Fibroblast of the conjunctiva (primary cell): ENCODE measurements around the gene AK1.

ENCODE experiments used
- DNase-seq: peaks from one replicate; pipeline ENCODE4 v3.0.0-alpha.2; 2010; ENCODE audit warnings: low read depth

AK1 gene

DNA sequence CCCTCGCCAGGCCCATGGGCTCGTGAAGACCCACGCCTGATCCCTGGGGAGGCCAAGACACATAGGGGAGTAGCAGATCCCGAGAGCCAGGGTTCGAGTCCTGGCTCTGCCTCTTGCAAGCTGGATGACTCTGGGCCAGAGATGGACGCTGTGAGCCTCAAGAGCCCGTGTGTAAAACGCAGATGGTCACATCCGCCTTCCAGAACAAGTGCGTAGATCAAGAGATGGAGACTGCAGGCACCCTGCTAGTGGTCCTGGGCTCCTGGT lies 31.1 kb upstream of the AK1 start:
- DNase-seq, result no peak

DNA sequence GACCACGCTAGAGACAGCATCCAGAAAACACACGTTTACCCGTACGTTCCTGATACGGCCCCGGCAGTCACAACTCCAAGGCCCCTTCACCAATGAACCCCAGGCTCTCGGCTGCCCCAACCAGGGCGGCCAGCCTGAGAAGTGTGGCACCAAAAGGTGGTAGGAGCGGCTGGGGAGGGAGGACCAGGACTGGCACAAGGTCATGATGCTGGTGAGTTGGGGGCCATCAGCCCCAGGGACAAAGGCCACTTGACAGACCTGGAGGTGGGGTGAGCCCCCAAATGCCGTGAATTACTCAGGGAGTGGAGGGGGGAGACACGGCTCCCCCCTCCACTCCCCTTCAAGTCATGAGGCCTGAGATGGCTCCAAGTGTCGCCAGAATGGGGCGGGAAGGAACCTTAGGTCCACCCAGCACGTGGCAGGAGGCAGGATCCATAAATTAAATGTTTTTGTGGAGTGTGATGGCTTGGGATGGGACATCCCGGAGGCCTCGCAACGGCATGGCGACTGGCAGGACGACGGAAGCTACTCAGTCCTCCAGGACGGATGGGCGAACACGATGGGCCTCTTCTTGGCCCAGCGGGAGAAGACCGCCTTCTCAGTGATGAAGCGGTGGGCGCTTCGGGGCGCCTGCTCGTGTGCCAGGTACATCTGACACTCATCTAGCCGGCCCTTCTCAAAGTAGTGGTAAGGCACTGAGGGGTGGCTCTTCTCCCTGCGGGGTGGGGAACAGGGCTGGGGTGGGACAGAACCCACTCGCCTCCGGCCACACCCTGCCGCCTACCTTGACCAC lies 30.6 kb upstream of the AK1 start:
- DNase-seq, result no peak

DNA sequence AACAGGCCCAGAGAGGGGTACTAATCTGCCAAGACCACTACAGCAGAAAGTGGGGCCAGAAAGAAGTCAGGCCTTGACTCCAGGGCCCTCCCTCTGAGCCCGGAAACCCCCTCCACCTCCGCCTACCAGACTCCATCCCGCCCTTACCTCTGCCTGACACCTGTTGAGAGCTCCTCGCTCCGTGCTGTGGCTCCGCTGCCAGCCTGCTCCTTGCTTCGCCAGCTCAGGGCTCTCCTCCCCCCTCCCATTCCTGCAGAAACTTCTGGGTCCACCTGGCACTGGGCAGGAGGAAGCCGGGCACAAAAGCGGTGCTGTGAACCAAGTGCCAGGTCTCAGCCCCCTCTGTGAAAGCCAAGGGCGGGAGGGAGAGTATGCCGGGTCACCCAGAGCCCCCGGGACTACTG lies 28.3 kb upstream of the AK1 start:
- no peak for DNase-seq

DNA sequence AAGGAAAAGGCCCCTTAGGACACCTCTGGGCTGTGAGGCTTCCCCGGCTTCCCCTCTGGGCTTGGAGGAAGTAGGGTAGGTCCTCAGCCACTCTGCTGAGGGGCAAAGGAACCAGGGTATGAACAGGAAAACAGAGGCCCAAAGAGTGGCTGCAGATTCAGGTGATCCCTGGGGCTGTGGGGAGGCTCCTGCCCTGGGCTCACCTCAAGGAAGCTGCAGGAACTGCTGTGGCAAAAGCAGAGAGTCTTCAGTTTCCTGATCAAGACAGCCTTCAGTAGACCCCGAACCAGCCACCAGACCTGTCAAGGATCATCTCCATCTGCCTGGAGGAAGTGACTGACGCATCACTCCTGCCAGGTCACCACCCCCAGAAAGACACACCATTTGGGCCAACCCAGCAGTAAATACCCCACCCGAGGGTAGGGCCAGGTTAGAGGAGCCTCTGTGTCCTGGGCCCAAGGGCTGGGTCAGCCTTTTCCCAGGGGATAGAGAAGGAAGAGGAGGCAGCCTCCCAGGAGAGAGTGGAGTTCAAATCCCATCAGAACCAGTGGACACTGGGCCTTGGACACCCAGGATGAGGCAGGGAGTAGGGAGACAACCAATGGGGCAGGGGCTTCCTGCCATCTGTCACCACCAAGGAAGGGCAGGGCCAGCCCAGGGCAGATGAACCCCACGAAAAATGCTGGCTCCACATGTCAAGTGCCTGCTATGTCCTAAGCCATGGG lies 27.7 kb upstream of the AK1 start:
- DNase-seq, result no peak

DNA sequence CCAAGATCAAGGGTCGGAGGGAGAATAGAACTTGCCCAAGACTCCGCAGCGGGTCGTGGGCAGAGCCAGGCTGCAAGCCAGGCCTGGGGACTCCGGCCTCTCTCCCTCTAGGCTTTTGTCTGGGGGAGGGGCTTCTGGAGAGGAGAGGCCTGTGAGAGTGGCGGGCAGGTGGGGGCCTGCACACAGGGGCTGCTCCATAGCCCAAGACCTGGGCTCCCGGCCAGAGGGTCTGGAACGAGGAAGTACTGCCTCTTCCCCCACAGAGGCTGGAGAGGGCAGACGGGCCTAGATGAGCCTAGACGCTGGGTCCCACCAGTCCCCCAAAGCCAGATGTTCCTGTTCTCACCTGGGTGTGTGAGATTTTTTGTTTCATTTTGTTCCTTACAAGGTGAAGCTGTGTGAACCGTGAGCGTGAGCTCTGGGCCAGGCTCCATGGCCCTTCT lies 27.1 kb upstream of the AK1 start:
- DNase-seq, result no peak

DNA sequence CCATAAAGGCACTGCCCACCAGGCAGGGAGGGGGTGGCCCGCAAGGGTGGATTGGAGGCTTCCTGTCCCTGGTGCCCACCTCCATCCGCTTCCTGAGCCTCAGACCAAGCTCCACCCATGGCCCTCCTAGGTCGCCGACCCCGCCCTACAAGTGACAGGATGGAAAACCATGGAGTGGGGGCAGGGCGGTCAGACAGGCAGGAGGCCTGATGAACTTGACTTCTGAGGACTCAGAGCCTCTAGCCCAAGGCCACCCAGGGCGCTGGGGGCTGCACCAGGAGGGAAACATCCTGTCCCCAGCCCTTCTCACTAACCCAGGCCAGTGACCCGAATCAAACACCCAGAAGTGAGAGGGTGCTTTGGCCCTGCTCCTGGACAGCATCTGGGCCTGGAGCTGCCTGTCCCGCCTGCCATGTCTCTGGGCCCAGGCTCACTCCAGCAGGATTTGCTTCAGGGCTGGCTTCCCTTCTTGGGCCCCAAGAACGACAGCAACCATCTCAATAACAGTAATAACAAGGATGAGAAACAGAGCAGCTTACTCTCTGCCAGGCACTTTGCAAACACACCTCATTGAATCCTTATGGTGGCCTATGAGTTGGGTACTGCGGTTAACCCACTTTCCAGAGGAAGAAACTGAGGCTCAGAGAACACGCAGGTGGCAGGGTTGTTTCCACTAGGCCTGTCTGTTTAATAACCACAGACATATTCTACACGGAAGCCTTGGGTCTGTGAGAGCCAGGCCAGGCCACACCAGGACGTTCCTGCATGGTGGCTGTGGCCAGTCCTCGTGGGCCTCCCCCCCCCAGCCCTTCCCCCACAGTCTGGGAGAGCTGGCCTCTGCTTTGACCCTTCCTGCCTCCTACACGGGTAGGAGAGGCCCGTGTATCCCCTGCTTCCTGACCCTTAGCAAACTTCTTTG lies 26.3 kb upstream of the AK1 start:
- no peak for DNase-seq

DNA sequence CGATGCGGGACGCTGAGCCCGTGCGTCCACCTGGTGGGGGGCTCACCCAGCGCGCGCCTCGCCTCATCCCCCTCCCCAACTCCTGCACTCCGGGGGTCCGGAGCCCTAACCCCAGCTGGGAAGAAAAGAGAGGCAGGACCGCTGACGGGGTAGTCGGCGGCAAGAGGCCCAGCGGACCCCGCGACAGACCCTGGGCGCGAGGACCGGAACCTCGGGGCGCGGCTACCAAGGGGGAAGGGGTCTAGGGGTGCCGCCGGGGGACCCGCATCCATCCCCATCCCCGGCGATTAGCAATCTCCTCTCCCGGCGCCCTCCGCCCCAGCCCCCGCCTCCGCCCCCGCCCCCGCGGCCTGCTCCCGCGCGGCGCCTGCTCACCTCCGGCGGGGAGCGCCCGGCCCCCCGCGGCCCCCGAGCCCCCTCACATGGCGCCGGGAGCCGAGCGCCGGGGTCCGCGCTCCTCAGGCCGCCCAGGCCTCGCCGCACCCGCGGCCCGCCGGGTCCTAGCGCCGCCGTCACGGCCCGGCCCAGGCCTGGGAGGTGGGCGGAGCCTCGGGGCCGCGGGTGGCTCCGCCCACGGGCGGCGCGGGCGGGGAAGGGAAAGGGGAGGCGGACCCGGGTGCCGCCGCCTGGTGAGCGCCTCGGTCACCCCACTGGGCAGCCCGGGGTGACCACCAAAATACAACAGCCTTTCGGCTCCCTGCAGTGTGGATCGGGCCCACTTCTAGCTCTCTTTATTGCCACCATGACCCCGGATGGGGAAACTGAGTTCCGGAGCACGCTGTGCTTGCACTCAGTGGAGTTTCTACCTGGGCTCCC lies 21.9 kb upstream of the AK1 start, which contains the start of gene ST6GALNAC6:
Gene ST6GALNAC6, minus strand, starts transcription at position 476 of the 816 bp plus-strand sequence. CDS start 1,622 bp downstream, outside the sequence.
- peak; percentile 51 for DNase-seq

DNA sequence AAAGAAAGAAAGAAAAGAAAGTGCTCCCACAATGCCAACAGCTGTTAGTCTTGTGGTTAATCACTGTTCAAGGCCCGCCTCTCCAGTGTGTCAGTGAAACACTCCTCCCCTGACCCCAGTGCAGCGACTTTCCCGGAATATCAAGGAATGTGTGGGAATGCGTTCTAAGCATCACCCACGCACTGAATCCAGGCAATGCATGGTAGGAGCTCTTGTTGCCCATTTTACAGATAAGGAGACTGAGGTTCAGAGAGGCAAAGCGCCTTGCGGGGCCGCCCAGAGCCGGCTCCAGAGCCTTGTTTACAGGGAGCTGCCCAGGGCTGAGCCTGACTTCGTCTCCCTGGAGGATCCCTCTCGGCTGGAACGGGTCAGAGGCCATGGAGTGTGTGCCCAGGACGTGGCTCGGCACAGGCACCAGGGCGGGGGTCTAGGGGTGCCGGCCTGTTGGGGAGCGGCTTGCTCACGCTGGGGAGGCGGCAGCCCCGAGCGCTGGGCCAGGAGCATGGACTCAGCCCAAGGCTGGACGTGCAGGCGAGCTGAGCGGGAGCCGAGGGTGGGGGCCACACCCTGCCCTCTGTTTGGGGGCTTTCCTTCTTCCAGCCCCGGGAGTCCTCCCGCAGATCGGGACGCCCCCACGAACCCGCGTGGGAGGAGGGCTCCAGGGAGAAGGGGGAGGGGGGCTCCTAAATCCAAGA lies 21.1 kb upstream of the AK1 start:
- DNase-seq, result peak; percentile 53

DNA sequence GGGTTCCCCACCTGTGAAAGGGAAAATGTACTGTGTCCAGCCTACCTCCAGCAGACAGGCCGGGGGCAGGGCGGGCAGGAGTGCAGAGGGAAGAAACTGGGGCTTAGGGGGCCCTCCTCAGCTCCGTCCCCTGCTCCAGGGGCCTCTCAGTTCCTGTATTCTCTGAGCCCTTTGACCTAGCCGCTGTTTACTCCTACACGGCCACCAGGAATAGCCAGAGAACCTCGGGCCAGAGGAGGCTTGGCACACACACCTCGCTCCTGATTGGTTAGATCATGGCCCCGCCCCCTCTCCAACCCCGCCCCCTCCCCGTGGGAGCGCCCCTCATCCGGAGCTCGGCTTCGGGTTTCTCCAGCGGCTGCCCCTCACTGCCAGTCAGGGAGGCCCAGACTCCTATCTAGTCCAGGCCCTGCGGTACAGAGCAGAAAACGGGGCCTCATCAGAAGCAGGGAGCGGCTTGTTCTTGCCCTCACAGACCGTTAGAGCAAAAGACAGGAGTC lies 19.8 kb upstream of the AK1 start:
- DNase-seq, result peak; percentile 77

DNA sequence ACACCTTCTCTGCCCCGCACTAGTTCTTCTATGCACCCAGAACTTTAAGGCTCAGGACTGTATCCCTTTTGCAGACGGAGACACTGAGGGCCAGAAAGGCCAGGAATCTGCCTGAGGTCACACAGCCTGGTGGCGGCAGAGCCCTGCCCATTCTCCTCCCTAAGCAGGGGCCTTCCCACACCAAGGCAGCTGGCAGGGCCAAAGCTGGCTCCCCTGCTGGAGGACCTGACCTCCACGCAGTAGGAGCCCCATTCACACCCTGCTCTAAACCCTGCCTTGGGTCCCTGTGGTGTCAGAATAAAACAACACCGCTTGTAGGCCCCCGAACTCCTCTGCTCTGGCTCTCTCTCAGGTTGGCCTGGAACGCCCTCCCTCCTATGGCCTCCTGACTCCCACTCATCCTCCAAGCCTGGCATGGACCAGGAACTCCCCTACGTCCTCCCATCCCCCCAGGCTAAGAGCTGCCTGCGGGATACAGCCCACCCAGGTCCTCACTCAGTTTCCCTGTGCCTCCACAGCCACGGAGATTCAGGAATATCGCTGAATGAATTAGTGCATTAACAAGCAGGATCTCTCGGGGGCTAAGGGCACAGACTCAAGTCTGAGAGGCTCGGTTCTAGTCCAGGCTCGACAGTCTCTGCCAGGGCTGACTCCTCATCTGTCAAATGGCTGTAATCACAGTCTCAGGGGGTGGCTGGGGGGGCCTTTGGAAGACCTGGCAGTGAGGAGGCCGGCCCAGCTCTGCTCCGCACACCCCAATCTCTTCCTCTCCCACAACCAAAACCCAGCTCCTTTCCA lies 19.1 kb upstream of the AK1 start:
- no peak for DNase-seq

DNA sequence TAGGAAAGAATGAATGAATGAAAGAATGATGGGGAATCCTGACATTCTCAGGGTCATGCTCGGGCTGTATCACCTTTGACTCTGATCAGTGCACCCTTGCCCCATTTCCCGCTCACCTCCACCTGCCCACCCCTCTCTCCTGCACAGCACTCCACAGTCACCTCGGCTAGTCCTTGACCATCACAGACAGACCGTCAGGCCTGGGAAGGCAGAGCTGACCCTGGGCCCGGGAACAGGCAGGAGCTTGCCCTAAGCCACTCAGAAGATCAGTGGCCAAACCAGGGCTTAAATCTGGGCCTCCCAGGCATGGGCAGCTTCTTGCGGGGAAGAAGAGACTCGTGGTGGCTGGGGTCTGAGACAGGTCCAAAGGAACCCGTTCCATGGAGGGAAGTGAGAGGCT lies 18.3 kb upstream of the AK1 start:
- DNase-seq, result no peak

DNA sequence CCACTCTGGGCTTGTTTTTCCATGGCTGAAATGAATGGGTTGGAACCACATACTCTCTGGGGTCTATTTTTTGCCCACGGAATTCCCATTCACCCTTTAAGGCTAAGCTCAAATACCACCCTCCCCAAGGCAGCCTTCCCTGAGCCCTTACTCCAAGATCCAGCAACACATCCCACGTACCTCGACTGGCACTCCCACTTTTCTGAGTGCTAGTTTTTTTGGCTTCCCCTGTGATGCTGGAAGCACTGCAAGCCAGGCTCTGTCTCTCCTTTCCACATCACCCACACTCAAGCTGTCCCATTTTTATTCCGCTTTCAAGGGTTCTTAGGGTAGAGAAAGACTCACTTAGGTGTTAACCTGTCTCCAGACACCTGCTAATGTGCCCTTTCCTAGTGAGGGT lies 15.9 kb upstream of the AK1 start:
- DNase-seq, result no peak

DNA sequence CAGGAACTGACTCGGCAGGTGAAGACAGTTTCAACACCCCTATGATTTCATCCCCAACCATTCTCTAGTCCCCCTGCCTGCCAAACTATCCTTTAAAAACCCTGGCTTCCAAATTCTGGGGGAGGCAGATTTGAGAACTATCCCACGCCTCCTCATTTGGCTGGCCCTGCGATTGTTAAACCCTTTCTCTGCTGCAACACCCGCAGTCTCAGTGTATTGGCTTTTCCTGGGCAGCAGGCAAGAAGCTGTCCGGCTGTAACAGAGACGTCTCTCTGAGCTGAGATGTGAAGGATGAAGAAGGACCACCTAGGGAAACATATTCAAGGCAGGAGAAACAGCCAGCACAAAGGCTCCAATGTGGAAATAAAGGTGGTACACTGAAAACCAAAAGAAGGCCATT lies 15.4 kb upstream of the AK1 start:
- DNase-seq, result no peak

DNA sequence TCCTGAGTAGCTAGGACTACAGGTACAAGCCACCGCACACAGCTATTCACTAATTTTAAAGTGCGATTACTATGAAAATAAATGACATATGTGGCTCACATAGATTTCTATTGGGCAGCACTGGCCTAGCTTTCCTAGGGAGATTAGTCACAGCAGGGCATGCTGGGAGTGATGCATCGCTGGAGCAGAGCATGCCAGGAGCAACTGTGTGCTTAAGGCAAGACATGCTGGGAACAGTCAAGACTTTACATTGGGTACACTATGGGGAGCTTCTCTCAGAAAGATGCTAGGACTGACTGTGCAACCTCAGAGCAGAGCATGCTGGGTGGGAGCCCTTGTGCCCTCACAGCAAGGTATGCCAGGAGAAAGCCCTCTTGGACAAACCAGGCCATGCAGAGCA lies 12.6 kb upstream of the AK1 start:
- no peak for DNase-seq

DNA sequence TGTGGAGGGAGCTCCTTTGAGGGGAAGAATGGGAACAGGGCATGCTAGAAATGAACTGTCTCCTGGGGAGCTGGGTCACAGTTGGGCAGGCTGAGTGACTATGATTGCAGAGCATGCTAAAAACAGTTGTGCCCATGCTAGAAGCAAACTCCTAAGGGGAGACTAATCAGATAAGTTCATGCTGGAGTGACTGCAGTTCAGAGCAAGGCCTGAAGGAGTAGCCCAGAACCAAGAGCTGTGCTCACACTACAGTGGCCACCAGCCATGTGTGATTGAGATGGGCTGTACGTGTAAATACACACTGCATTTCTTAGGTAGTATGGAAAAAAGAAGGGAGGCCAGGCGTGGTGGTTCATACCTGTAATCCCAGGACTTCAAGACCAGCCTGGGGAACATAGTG lies 10.3 kb upstream of the AK1 start:
- no peak for DNase-seq

DNA sequence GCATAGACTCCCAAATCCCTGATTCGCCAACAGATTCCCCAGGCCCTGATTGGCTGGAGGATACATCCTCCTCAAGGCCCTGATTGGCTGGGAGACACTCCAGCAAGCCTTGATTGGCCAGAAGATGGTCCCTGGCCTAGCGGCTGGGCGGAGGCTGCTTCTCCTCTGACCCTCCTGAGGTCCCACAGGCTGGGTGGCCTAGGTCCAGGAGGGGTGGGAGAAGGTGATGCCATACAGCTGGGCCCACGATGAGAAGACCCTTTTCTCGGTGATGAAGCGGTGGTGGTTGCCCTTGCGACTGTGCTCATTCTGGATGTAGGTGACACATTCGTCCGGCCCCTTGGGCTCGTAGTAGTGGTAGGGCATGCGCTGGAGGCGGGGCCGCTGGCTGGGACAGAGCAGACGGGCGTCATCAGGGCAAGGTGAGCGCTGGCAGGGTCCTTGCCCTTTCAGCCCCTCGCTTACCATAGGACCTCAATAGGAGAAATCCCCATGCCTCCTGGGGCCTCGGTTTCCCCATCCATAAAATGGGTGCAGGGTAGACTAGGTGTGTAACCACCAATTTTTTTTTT lies 9.0 kb upstream of the AK1 start:
- DNase-seq, result no peak

DNA sequence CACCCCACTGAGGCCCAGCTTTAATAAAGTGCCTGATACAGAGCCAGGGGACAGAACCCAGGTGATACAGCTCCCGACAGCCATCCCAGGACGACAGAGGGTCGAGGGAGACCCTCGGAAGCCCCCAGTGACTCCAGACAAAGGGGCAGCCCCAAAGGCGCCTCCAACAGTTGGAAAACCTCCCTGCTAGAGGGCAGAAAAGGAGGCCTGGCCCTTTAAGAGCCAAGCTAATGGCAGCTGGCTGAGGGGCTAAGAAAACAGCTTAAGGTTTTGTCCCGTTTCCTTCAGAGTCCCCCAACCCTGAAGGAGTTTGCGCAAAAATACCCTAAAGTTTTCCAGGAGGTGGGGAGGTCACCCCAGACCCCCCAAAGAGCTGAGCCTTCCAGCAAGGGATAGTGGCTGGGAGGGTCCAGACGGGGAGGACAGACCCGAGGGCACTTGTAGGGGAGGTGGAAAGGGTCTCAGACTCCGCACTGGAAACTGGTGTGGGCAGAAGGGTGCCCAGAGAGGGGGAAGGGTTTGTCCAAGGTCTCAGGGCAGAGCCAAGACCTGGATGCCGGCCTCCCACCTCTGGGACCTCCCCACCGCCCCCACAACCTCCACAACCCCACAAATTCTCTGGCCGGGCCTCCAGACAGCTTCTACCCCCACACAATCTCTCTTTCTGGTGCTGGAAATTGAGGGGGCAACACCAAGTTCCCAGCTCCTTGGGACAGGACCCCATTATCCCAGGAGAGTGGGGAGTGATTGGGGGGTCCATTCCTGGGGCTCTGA lies 8.2 kb upstream of the AK1 start:
- DNase-seq, result no peak

DNA sequence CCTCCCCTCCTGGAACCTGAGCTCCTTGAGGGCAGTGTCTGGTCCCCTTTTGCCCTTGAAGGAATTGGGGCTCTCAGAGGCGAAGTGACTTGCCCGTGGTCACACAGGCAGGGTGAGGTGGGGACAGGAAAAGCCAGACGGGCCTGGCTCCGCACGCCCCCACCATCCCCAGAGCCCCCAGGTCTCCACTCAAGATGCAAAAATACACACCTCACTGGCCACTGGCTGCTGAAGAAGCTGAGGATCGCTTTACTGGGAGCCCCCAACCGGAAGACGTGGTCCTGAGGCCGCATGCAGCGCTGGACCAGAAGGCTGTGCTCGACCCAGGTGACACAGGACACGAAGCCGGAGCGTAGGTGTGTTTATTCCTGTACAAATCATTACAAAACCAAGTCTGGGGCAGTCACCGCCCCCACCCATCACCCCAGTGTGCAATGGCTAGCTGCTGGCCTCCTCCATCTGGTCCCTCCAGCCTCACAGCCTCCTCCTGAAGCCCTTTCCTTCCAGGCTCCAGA lies 7.6 kb upstream of the AK1 start:
- no peak for DNase-seq

DNA sequence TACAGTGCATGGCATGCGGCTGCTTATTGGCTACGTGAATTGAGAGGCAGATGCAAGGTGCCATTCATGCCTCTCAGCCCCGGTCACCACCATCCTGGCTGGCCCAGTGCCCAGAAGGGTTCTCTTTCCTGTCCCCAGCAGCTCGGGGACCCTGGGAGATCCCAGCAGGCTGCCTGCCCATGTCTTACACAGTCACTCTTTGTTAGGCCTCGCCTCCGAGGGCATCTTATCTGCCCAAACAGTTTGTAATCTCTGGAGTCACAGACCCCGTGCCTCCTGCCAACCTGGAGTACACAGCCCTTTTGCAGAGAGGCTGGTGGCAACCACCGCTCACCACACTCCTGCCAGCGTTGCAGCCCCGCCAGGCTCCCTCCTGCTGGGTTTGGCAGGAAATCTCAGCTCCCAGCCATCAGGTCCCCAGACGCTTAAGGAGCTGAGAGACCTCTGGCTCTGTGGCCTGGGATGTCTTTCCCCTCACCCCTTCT lies 7.0 kb upstream of the AK1 start:
- no peak for DNase-seq
